ENCODE data around the gene SLC17A9.

The SLC17A9 gene

DNA sequence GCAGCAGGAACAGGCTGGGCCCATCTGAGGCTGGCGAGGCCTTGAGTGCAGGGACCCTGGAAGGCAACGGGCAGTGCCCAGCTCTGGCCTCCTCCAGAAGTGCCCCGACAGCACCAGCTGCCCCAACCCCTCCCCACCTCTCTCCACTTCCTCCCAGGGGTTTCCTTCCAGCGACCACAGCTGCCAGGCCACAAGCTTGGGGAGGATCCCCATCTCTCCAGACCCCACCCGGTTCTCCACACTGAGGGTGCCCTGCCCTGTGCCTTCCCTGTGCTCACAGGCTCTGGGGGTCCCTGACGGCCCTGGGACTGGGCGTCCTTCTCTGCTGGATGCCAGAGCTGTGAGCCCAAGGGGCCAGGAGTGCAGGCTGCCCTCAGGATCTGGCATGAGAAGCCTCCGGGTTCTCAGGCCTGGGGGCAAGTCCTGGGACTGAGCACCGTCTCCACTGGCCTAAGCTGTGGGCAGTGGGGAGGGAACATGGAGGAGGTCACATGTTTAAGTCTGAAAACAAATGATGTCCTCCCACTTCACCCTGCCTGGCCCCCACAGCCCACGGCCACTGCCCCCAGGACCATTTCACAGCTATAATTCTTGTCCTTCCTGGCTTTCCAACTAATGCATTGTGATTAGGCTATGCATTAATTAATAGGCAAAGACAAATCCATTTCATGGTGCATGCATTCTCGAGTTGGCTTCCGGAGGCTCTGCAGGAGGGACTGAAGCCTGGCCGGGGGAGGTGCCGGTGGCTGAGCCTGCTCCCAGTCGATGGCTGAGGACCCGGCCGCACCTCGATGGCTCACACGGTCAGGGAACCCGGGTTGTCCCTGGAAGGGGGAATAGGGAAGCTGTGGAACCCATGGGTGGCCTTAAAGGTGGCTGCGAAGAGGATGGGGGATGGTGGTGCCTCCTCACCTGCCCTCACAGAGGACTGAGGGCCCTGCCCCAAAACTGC lies 29.9 kb downstream of the SLC17A9 start:
- TF ChIP-seq, protein P1, sequence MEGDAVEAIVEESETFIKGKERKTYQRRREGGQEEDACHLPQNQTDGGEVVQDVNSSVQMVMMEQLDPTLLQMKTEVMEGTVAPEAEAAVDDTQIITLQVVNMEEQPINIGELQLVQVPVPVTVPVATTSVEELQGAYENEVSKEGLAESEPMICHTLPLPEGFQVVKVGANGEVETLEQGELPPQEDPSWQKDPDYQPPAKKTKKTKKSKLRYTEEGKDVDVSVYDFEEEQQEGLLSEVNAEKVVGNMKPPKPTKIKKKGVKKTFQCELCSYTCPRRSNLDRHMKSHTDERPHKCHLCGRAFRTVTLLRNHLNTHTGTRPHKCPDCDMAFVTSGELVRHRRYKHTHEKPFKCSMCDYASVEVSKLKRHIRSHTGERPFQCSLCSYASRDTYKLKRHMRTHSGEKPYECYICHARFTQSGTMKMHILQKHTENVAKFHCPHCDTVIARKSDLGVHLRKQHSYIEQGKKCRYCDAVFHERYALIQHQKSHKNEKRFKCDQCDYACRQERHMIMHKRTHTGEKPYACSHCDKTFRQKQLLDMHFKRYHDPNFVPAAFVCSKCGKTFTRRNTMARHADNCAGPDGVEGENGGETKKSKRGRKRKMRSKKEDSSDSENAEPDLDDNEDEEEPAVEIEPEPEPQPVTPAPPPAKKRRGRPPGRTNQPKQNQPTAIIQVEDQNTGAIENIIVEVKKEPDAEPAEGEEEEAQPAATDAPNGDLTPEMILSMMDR (conservative IDR thresholded peaks at IDR 0.05; ENCODE audit: low read depth, low read length), result no peak
- H3K4me3 ChIP-seq (ENCODE audit: low read depth, low read length), result no peak overlapping the region
- no peak for DNase-seq (ENCODE audit: low read depth)

DNA sequence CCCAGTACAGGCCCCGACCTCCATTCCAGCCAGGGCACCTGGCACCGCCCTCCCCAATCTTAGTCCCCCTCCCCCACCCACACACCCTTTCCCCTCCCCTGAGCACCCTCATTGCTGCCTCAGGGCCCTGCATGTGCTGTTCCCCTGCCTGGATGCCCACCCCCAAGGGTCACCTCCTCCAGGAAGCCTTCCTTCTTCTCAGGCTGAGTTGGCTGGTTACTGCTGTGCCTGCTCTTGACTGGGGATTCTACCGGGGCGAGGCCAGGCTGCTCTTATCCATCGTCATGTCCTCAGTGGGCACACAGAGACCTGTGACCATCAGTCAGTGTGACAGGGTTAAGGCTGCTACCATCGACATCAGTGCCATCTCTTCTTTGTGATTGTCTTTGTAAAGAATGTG lies 30.7 kb downstream of the SLC17A9 start:
- TF ChIP-seq, protein P1 (conservative IDR thresholded peaks at IDR 0.05; ENCODE audit: low read depth, low read length), result no peak
- no peak for DNase-seq (ENCODE audit: low read depth)
- H3K4me3 ChIP-seq (ENCODE audit: low read depth, low read length), result no peak overlapping the region

DNA sequence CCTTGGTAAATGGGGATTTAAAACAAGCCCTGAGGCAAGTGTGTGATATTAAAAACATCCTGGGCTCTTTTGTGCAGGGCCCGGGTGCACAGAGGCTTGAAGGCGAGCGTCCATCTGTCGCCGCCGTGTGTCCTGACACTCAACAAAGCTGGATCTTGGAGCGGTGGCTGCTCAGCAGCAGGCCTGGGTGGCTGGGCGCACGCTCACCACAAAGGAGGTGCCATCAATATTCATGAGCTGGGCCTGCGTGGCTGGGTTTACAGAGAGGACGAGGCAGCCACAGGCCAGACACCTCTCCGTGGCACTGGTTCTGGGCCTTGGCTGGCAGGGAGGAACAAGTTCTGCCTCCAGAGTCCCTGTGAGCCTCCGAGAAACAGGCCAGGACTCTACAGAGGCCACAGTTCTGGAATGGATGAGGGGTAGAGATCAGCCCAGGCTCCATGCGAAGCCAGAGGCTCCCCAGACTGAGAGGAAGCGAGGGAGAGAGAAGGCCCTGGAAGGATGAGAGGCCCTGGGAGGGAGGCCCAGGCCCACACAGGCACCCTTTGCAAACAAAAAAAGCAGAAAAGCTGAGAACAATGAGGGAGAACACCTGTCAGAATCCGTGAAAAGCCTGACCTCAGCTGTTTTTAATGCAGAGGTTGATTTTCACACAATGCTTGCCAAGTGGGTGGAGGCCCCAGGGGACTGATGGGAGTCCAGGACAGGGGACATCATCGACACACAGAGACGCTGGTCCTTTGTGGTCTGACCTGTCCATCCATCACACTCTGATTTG lies 32.3 kb downstream of the SLC17A9 start:
- DNase-seq (ENCODE audit: low read depth), result no peak
- TF ChIP-seq, protein P1 (conservative IDR thresholded peaks at IDR 0.05; ENCODE audit: low read depth, low read length), result no peak
- no peak overlapping the region for H3K4me3 ChIP-seq (ENCODE audit: low read depth, low read length)

DNA sequence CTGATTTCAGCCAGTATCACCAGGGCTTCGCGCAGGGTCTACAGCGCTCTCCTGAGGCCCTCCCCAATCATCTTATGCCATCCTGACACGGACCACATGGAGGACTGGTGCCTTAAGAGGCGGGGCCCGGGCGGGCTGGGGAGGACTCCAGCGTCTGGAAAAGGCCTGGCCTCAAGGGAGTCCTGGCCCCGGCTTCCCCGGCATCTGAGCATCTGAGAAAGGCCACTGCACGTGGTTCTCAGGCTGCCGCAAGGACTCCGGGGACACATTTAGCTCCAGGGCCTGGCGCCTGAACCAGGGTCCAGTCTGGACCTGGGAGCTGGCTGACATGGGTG lies 32.9 kb downstream of the SLC17A9 start:
- TF ChIP-seq, protein P1 (conservative IDR thresholded peaks at IDR 0.05; ENCODE audit: low read depth, low read length), result no peak
- DNase-seq (ENCODE audit: low read depth), result no peak
- H3K4me3 ChIP-seq (ENCODE audit: low read depth, low read length), result no peak overlapping the region

DNA sequence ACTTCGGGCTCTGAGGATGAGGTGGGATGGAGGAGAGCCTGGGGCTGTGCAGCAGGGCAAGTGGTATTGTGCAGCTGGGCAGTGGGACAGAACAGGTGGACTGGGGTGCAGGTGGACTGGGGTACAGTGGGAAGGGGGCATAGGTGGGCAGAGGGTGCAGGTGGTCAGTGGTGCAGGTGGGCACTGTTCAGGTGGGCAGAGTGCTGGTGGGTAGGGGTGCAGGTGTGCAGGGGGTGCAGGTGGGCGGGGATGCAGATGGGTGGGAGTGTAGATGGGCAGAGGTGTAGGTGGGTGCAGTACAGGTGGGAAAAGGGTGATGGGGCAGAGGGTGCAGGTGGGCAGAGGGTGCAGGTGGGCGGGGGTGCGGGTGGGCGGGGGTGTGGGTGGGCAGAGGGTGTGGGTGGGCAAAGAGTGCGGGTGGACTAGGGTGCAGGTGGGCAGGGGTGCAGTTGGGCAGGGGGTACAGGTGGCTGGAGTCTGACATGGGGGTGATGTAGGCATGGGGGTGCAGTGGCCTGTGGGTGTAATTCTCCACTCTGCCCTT lies 33.8 kb downstream of the SLC17A9 start:
- DNase-seq (ENCODE audit: low read depth), result no peak
- H3K4me3 ChIP-seq (ENCODE audit: low read depth, low read length), result no peak overlapping the region
- TF ChIP-seq, protein P1 (conservative IDR thresholded peaks at IDR 0.05; ENCODE audit: low read depth, low read length), result no peak

DNA sequence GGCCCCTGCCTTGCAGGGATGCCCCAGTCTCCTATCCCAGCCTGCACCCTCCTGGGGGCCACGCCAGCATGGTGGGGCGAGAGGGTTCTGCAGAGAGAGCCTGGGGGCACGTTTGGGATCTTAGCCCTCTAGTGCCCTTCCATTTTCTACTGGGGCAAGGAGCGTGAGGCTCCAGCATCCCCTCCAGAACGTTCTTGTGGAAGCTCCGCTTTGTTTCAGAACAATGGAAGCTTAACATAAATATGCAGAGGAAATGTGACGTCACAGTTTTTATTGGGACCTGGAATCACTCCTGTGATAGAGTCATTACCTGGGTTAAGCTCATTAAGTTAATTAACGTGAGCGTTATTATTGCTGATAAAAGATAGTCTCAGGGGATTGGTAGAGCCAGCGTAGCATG lies 34.6 kb downstream of the SLC17A9 start:
- TF ChIP-seq, protein P1 (conservative IDR thresholded peaks at IDR 0.05; ENCODE audit: low read depth, low read length), result no peak
- no peak overlapping the region for H3K4me3 ChIP-seq (ENCODE audit: low read depth, low read length)
- DNase-seq (ENCODE audit: low read depth), result no peak

All from choroid plexus epithelial cell (primary cell).